H1 (cell line): ENCODE data around the gene PSMC2. TPM values are rescaled to one million over a fixed set of nuclear protein-coding genes. Genes with fewer than 3 reads are reported as not detected.

Experiments used
- EGR1 ChIP-seq: IDR thresholded peaks from 2 replicates; pipeline ENCODE4 v1.6.1; 2011; ENCODE audit warnings: low read depth, low read length, borderline replicate concordance
- EP300 ChIP-seq, 2 experiments: IDR thresholded peaks; 1 replicate in 1 of 2; 2 replicates in 1 of 2; pipeline ENCODE4 v1.6.1; 2011 to 2012; ENCODE audit warnings: low read depth in 2 of 2, low read length in 2 of 2, mild to moderate bottlenecking in 2 of 2, borderline replicate concordance in 1 of 2, inconsistent platforms in 1 of 2, moderate library complexity in 1 of 2
- GABPA ChIP-seq: IDR thresholded peaks from 2 replicates; pipeline ENCODE4 v1.6.1; 2011; ENCODE audit warnings: mild to moderate bottlenecking, low read length, moderate library complexity, borderline replicate concordance; ENCODE audit not compliant: insufficient read depth
- HDAC2 ChIP-seq, 2 experiments: fragments of 300-600 bp in 1 of 2; sonication (generic) in 1 of 2; IDR thresholded peaks; 2 replicates each; pipeline ENCODE4 v1.6.1; 2011 to 2012; ENCODE audit warnings: low read depth in 2 of 2, low read length in 2 of 2, mild to moderate bottlenecking in 2 of 2, moderate library complexity in 2 of 2, borderline replicate concordance in 1 of 2, inconsistent platforms in 1 of 2
- JUND ChIP-seq: IDR thresholded peaks from 2 replicates; pipeline ENCODE4 v1.6.1; 2011; ENCODE audit warnings: mild to moderate bottlenecking, improper control_type of control experiment, low read length
- KDM1A ChIP-seq: fragments of 200-600, 300-600 bp; sonication (generic); IDR thresholded peaks from 2 replicates; pipeline ENCODE4 v1.7.1; 2016; ENCODE audit warnings: mild to moderate bottlenecking, low read length, borderline replicate concordance
- NRF1 ChIP-seq: IDR thresholded peaks from 2 replicates; pipeline ENCODE4 v1.6.1; 2011; ENCODE audit warnings: mild to moderate bottlenecking, low read depth, low read length, improper control_type of control experiment
- POLR2AphosphoS5 ChIP-seq: IDR thresholded peaks from 2 replicates; pipeline ENCODE4 v1.6.1; 2011; ENCODE audit warnings: low read depth, low read length
- SIN3A ChIP-seq, 2 experiments: IDR thresholded peaks in 1 of 2; conservative IDR thresholded peaks in 1 of 2; 2 replicates each; pipeline ENCODE4 v1.6.1; 2011 to 2012; ENCODE audit warnings: low read length in 2 of 2, improper control_type of control experiment in 1 of 2, low read depth in 1 of 2, mild to moderate bottlenecking in 1 of 2
- SIRT6 ChIP-seq: IDR thresholded peaks from one replicate; pipeline ENCODE4 v1.7.1; 2012; ENCODE audit warnings: low read length, inconsistent platforms
- SP4 ChIP-seq: IDR thresholded peaks from 2 replicates; pipeline ENCODE4 v1.6.1; 2012; ENCODE audit warnings: low read length, inconsistent platforms
- TAF1 ChIP-seq: IDR thresholded peaks from 2 replicates; pipeline ENCODE4 v1.6.1; 2011; ENCODE audit warnings: mild to moderate bottlenecking, low read depth, low read length
- TEAD4 ChIP-seq: IDR thresholded peaks from 2 replicates; pipeline ENCODE4 v1.6.1; 2012; ENCODE audit warnings: low read depth, low read length, inconsistent platforms, mixed read lengths
- polyA plus RNA-seq, 7 experiments: library from polyadenylated mRNA; depleted of rRNA in 3 of 7; stranded (reverse) in 5 of 7; unstranded in 2 of 7; fragments of >200 nt in 5 of 7; fragments of 200-250 nt in 2 of 7; gene quantifications; 1 replicate in 5 of 7; 2 replicates in 1 of 7; 4 replicates in 1 of 7; pipeline versions ENCODE4 v1.2.1 to v1.2.3, GENCODE V29; 2011 to 2013; ENCODE audit warnings: missing spikeins in 2 of 7, mixed read lengths in 2 of 7
- total RNA-seq: library from RNA; stranded (reverse); fragmentation: NEBNext Ultra II Directional; extraction: Animal tissue kit (Norgen Biotek cat#: 25700); gene quantifications from 2 replicates; pipeline ENCODE4 v1.2.1, GENCODE V29; 2021
- TF ChIP-seq, protein P1 (sequence below): IDR thresholded peaks from 2 replicates; pipeline ENCODE4 v1.6.1; 2011; ENCODE audit warnings: low read depth, mild to moderate bottlenecking, low read length; ENCODE audit not compliant: insufficient read depth
- TF ChIP-seq, protein P2 (sequence below), 3 experiments: IDR thresholded peaks; 1 replicate in 2 of 3; 2 replicates in 1 of 3; pipeline versions ENCODE4 v1.5.1 to v1.6.1; 2011; ENCODE audit warnings: low read length in 3 of 3, mild to moderate bottlenecking in 3 of 3, inconsistent platforms in 2 of 3, low read depth in 1 of 3, moderate library complexity in 1 of 3; ENCODE audit not compliant: insufficient read depth in 1 of 3; ENCODE audit errors: control extremely low read depth in 1 of 3
- TF ChIP-seq, protein P3 (sequence below): IDR thresholded peaks from 2 replicates; pipeline ENCODE4 v1.6.1; 2011; ENCODE audit warnings: low read length, improper control_type of control experiment

The PSMC2 gene
- total and polyA plus RNA-seq, 2 of the 8 experiments (the other 6 are each of a cell fraction or from before 2014, with no cell fraction given) = 80.9 to 141 TPM

DNA sequence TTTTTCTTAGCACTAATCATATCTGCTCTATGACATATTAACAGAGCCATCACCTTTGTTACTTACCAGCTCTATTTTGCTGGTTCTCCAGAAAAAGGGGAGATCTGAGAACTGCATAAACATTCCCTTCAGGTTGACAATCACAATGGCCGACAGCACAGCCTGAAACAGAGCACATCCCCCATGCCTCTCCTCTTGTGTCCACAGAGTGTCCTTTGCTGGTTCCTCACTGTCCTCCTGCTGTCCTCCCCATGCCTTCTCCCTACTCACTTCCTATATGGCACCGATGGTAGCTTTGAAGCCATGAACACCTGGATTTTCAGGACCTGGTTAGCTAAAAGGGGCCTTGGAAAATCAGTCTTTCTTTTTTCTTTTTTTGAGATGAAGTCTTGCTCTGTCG, 41.8 kb downstream of the PSMC2 start (continued):
- TF ChIP-seq TAF1 (no peak), TEAD4 (no peak), KDM1A (no peak), SIN3A (conservative IDR thresholded peaks at IDR 0.05 in 1 of 2, IDR thresholded peaks at IDR 0.05 in 1 of 2; ENCODE audit: low read depth in 1 of 2, low read length in 2 of 2) (no peak), POLR2AphosphoS5 (no peak), SIRT6 (no peak), SP4 (no peak), HDAC2 (IDR thresholded peaks at IDR 0.05; ENCODE audit: borderline replicate concordance in 1 of 2, low read depth in 2 of 2, low read length in 2 of 2) (no peak), GABPA (no peak), JUND (no peak), EP300 (IDR thresholded peaks at IDR 0.05; ENCODE audit: borderline replicate concordance in 1 of 2, low read depth in 2 of 2, low read length in 2 of 2) (no peak), EGR1 (no peak), NRF1 (no peak)
- TF ChIP-seq, protein P1, sequence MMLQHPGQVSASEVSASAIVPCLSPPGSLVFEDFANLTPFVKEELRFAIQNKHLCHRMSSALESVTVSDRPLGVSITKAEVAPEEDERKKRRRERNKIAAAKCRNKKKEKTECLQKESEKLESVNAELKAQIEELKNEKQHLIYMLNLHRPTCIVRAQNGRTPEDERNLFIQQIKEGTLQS = no peak
- TF ChIP-seq, protein P2, sequence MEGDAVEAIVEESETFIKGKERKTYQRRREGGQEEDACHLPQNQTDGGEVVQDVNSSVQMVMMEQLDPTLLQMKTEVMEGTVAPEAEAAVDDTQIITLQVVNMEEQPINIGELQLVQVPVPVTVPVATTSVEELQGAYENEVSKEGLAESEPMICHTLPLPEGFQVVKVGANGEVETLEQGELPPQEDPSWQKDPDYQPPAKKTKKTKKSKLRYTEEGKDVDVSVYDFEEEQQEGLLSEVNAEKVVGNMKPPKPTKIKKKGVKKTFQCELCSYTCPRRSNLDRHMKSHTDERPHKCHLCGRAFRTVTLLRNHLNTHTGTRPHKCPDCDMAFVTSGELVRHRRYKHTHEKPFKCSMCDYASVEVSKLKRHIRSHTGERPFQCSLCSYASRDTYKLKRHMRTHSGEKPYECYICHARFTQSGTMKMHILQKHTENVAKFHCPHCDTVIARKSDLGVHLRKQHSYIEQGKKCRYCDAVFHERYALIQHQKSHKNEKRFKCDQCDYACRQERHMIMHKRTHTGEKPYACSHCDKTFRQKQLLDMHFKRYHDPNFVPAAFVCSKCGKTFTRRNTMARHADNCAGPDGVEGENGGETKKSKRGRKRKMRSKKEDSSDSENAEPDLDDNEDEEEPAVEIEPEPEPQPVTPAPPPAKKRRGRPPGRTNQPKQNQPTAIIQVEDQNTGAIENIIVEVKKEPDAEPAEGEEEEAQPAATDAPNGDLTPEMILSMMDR (IDR thresholded peaks at IDR 0.05; ENCODE audit: control extremely low read depth in 1 of 3, insufficient read depth in 1 of 3, low read depth in 1 of 3, low read length in 3 of 3) = no peak
- TF ChIP-seq, protein P3, sequence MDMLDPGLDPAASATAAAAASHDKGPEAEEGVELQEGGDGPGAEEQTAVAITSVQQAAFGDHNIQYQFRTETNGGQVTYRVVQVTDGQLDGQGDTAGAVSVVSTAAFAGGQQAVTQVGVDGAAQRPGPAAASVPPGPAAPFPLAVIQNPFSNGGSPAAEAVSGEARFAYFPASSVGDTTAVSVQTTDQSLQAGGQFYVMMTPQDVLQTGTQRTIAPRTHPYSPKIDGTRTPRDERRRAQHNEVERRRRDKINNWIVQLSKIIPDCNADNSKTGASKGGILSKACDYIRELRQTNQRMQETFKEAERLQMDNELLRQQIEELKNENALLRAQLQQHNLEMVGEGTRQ = no peak
